Psoas muscle (tissue), 8 donors: ENCODE measurements around the gene C11orf58. TPM values are rescaled to one million over a fixed set of nuclear protein-coding genes. Genes with fewer than 3 reads are reported as not detected.
A peak's percentile ranks its signal among the peaks of the same experiment; 100 is the strongest.

Source experiments
- ATAC-seq, 4 donors: fragments of 200-7000 bp; cut with Tn5 transposase; one replicate each; pipeline ENCODE4 v1.9.1; 2020; ENCODE audit warnings: moderate library complexity in 3 of 4, mild to moderate bottlenecking in 2 of 4
- DNase-seq, 2 donors: peaks; one replicate each; pipeline ENCODE4 v3.0.0-alpha.2; 2020
- H3K27ac ChIP-seq: fragments of 200-600 bp; one replicate; pipeline ENCODE4 v1.8.0; 2022
- H3K27me3 ChIP-seq, 3 donors: fragments of 200-600 bp in 1 of 3; one replicate each; pipeline versions ENCODE4 v1.6.1 to v1.8.0; 2013 to 2022; ENCODE audit warnings: low read length in 2 of 3, mild to moderate bottlenecking in 2 of 3, moderate library complexity in 1 of 3; ENCODE audit not compliant: insufficient read depth in 3 of 3
- H3K36me3 ChIP-seq, 2 donors: fragments of 200-600 bp in 1 of 2; one replicate each; pipeline versions ENCODE4 v1.6.1 to v1.8.0; 2013 to 2022; ENCODE audit warnings: low read depth in 1 of 2, mild to moderate bottlenecking in 1 of 2, moderate library complexity in 1 of 2; ENCODE audit not compliant: insufficient read depth in 1 of 2
- H3K4me1 ChIP-seq: fragments of 200-600 bp; one replicate; pipeline ENCODE4 v1.8.0; 2022
- H3K4me3 ChIP-seq: fragments of 200-600 bp; one replicate; pipeline ENCODE4 v1.8.0; 2022; ENCODE audit warnings: mild to moderate bottlenecking
- H3K9me3 ChIP-seq: fragments of 200-600 bp; one replicate; pipeline ENCODE4 v1.8.0; 2022
- WGBS, 3 donors: extraction: QIAGEN DNeasy Blood & Tissue Kit; methylation state at CpG; one replicate each; pipeline versions ENCODE4 v1.1.6 to v1.1.7; 2013; 5-methylcytosine and 5-hydroxymethylcytosine counted together
- intact Hi-C, 2 donors: fragments of 100-400 bp; cut with DNase I; formaldehyde crosslinking; loops; one replicate each; pipeline versions ENCODE4 v1.11.0 to v1.14.2; 2022
- polyA plus RNA-seq, 3 donors: library from polyadenylated mRNA; stranded (reverse); fragments of 200-250 nt; gene quantifications; one replicate each; pipeline ENCODE4 v1.2.3, GENCODE V29; 2013
- total RNA-seq, 4 donors: library from RNA; stranded (reverse); fragmentation: NEBNext Ultra II Directional in 2 of 4; extraction: Animal tissue kit (Norgen Biotek cat#: 25700) in 2 of 4; gene quantifications; one replicate each; pipeline versions ENCODE4 v1.2.1 to v1.2.4, GENCODE V29; 2021 to 2023
- TF ChIP-seq, protein P1 (sequence below): fragments of 200-600 bp; IDR thresholded peaks from one replicate; pipeline ENCODE4 v1.8.0; 2022; ENCODE audit warnings: antibody characterized with exemption
- donor health status: healthy with polysubstance abuse.
- donor health status: DM: no; HTN: no; CAD: no; lungs with moderate emphysema.
- donor health status: Bipolar disorder and iron deficiency.
- donor health status: healthy.
- donor health status: DM: yes; HTN: yes; CAD: no.
- donor health status: DM: no; HTN: no; CAD: no.
- donor health status: DM: no; HTN: no; CAD: no.
- donor health status: DM: yes; HTN: yes; CAD: no.

C11orf58 gene
- total and polyA plus RNA-seq, 7 donors = 80.7 to 218 (median 92.2) TPM

DNA sequence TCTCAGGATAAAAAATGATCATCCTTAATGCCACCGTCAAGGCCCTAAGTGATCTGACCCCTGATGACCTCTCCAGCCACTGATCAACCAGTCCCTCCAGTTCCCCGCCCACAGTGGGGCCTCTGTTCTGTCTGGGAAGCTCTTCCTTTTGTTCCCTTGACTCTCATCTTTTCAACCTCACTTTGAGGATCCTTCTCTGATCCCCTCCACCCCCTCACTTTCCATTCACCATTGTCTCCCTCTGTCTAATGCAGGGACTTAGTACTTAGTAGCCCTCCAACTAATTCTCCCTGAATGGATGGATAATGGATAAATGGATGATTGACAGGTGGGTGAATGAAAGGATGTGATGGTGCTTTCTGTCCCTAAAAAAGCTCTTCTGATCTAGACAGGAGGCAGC lies 45.6 kb downstream of the C11orf58 start:
- no peaks in the 10 kb centered on the region for H3K27me3 ChIP-seq
- H3K4me1 ChIP-seq = peaks cover 8% of the 10 kb centered on the region
- H3K27ac ChIP-seq = no peak overlapping the region
- no peaks in the 10 kb centered on the region for H3K36me3 ChIP-seq
- TF ChIP-seq, protein P1, sequence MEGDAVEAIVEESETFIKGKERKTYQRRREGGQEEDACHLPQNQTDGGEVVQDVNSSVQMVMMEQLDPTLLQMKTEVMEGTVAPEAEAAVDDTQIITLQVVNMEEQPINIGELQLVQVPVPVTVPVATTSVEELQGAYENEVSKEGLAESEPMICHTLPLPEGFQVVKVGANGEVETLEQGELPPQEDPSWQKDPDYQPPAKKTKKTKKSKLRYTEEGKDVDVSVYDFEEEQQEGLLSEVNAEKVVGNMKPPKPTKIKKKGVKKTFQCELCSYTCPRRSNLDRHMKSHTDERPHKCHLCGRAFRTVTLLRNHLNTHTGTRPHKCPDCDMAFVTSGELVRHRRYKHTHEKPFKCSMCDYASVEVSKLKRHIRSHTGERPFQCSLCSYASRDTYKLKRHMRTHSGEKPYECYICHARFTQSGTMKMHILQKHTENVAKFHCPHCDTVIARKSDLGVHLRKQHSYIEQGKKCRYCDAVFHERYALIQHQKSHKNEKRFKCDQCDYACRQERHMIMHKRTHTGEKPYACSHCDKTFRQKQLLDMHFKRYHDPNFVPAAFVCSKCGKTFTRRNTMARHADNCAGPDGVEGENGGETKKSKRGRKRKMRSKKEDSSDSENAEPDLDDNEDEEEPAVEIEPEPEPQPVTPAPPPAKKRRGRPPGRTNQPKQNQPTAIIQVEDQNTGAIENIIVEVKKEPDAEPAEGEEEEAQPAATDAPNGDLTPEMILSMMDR = no peak
- no peak overlapping the region for H3K4me3 ChIP-seq
- DNase-seq = no peak
- intact Hi-C loops = loop anchor here in 1 of 2 donors (10.0 kb wide), 2 partner anchors 101 to 281 kb away; no protein-coding TSS in a partner anchor
- no peaks in the 10 kb centered on the region for H3K9me3 ChIP-seq
- 76 to 93% (median 81%) methylated on average over 2 of the region's 2 CpGs for WGBS, 3 donors
- ATAC-seq = no peak

- H3K9me3 ChIP-seq = no peaks in the 10 kb centered on the region
- TF ChIP-seq, protein P1 = no peak
- no peak overlapping the region for H3K4me3 ChIP-seq
- intact Hi-C loops = loop anchor here (5.0 to 10.0 kb wide), 3 partner anchors 100 to 280 kb away; no protein-coding TSS in a partner anchor
- 79 to 88% (median 80%) methylated on average over 2 of the region's 2 CpGs for WGBS, 3 donors
- no peaks in the 10 kb centered on the region for H3K36me3 ChIP-seq
- peaks cover 8% of the 10 kb centered on the region for H3K4me1 ChIP-seq
- DNase-seq (no peak), ATAC-seq (no peak)
- H3K27me3 ChIP-seq = no peaks in the 10 kb centered on the region
- no peak overlapping the region for H3K27ac ChIP-seq
Measured at GRCh38 chr11:16784666-16785065, 46.2 kb downstream of the C11orf58 start.

- no peaks in the 10 kb centered on the region for H3K9me3 ChIP-seq
- no peak overlapping the region for H3K27ac ChIP-seq
- TF ChIP-seq, protein P1 = peak; percentile 92
- 45 to 57% (median 56%) methylated on average over 7 of the region's 7 CpGs for WGBS, 3 donors
- ATAC-seq = peak; percentile 71 to 88 (median 81)
- no peaks in the 10 kb centered on the region for H3K36me3 ChIP-seq
- peaks cover 8% of the 10 kb centered on the region for H3K4me1 ChIP-seq
- peak in 1 of 2 donors; percentile 59 for DNase-seq
- H3K27me3 ChIP-seq = no peaks in the 10 kb centered on the region
- no peak overlapping the region for H3K4me3 ChIP-seq
- intact Hi-C loops = loop anchor here (5.0 to 10.0 kb wide), 3 partner anchors 99 to 279 kb away; no protein-coding TSS in a partner anchor
Measured at GRCh38 chr11:16785520-16786128, 47.2 kb downstream of the C11orf58 start.

DNA sequence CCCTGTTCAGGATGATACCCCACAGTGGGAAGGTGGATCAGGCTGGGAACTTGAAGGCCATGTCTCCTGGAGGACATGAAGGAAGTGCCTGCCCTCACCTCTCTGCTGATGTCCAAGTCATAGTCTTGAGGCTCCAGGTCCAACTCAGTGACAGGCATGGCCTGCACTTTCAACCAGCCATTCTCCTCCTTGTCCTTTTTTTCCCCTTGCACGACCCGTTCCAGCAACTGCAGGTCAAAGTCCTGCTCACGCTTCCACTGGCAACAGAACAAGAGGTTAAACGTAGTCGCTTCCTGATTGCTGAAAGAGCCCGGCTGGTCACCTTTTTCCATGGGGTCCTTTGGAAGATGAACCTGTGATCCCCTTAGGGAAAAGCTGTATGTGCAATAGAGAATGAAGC lies 47.7 kb downstream of the C11orf58 start:
- DNase-seq = no peak
- H3K4me1 ChIP-seq = peaks cover 10% of the 10 kb centered on the region
- intact Hi-C loops = loop anchor here (5.0 to 10.0 kb wide), 3 partner anchors 99 to 279 kb away; no protein-coding TSS in a partner anchor

More for the DNA sequence above, 47.7 kb downstream of the C11orf58 start:
- H3K36me3 ChIP-seq = no peaks in the 10 kb centered on the region
- ATAC-seq = no peak
- H3K27ac ChIP-seq = no peak overlapping the region
- TF ChIP-seq, protein P1 = no peak
- no peaks in the 10 kb centered on the region for H3K27me3 ChIP-seq
- 84 to 89% (median 86%) methylated on average over 6 of the region's 6 CpGs for WGBS, 3 donors
- H3K4me3 ChIP-seq = no peak overlapping the region
- no peaks in the 10 kb centered on the region for H3K9me3 ChIP-seq
